GM12873 (cell line): Measurements from ENCODE around the gene PPP2R3B.

Experiments used
- TF ChIP-seq, protein P1 (sequence below): IDR thresholded peaks from 2 replicates; pipeline ENCODE4 v1.5.1; 2012; ENCODE audit warnings: low read depth, mild to moderate bottlenecking, moderate library complexity, low read length, control low read depth; ENCODE audit not compliant: insufficient read depth; ENCODE audit errors: missing control alignments

Gene PPP2R3B

DNA sequence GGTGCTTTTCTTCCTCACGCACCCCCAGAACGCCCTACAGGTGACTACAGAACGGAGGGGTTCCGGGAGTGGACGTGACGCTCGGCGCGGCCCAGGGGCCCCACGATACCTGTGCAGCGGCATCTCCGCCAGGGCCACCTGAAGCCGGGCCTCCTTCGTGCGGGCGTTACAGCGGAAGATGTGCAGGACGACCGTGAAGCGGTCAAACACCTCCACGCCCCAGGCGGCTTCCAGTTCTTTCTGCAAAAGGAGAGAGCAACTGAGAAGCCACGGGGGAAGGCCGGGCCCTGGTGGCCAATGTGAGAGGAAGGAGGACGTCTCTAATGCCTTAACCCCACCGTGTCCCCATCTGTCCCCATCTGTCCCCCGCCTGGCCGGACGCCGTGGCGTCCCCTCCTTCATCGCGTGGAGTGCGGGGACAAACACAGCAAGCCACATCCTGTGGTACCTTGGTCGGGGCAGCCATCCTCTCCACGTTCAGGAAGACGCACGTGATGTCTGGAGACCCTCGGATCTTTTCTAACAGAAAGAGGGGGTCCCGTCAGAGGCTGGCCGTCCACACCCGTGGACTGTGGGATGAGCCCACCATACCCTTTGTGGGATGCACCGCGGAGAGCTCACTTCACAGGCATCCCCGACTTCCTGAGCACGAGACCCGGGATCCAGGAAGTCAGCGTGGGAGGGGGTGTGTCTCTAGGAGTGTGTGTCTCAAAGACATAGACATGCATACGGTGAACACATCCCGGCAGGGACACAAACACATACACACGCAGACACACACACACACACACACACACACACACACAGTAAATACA lies 71.7 kb downstream of the PPP2R3B start:
- TF ChIP-seq, protein P1, sequence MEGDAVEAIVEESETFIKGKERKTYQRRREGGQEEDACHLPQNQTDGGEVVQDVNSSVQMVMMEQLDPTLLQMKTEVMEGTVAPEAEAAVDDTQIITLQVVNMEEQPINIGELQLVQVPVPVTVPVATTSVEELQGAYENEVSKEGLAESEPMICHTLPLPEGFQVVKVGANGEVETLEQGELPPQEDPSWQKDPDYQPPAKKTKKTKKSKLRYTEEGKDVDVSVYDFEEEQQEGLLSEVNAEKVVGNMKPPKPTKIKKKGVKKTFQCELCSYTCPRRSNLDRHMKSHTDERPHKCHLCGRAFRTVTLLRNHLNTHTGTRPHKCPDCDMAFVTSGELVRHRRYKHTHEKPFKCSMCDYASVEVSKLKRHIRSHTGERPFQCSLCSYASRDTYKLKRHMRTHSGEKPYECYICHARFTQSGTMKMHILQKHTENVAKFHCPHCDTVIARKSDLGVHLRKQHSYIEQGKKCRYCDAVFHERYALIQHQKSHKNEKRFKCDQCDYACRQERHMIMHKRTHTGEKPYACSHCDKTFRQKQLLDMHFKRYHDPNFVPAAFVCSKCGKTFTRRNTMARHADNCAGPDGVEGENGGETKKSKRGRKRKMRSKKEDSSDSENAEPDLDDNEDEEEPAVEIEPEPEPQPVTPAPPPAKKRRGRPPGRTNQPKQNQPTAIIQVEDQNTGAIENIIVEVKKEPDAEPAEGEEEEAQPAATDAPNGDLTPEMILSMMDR = no peak

DNA sequence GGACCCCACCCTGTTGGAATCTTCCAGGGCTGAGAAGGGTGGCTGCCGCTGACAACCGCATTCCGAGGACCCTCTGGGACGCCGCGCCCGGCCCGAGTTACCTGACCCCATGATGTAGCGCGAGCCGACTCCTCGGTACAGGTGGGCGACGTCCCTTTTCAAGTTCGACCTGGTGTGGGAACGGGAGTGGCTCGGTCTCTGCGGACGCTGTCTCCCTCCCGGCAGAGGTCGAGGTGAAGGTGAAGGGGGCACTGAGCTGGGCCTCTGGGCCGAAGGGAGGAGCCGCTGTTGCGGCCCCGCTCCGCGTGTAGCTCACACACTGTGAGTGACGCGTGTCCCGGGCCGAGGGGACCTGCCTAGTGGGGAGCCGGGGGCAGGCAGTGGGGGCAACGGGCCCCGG lies 72.7 kb downstream of the PPP2R3B start:
- TF ChIP-seq, protein P1 = no peak

DNA sequence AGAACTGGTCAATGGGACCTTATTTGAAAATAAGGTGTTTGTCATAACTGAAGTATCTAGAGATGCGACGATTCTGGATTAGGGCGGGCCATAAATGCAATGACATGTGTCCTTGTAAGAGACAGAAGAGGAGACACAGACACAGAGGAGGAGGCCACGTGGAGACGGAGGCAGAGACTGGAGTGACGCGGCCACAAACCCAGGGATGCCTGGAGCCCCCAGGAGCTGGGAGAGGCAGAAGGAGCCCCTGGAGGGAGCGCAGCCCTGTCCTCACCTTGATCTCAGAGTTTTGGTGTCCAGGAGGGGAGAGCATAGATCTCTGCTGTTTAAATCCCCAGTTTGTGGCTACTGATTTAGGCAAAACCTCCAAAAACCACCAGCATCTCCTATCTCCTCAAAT lies 73.2 kb downstream of the PPP2R3B start:
- TF ChIP-seq, protein P1 = no peak

DNA sequence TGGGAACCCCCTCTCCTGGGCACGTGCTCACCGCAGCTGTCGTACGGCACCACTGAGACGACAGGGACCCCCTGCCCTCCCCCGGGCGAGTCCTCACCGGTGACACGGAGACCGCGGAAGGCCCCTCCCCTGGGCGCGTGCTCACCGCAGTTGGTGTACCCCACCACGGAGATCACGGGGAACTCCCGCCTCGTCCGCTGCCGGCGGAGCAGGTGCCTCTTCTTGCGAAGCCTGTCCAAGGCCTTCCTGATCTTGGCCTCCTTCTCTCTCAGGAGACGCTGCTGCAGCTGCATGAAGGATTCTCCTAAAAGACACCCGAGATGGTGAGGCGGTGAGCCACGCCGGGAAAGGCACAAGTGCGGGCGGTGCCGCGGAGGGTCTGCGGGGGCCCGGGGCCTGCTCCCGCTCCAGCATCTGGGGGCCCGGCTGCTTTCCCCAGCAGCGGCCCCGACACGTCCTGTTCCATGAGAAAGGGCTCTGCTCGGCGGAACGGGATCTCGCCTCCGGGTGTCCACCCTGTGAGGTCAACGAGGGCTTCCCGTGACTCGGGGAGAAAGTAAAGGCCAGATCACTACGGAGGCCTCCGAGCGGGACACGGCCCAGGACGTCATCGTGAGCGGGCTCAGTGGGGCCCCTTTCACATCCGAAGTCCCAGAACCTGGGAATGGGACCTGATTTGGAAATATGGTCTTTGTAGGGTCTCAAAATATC lies 73.9 kb downstream of the PPP2R3B start:
- TF ChIP-seq, protein P1 = no peak

DNA sequence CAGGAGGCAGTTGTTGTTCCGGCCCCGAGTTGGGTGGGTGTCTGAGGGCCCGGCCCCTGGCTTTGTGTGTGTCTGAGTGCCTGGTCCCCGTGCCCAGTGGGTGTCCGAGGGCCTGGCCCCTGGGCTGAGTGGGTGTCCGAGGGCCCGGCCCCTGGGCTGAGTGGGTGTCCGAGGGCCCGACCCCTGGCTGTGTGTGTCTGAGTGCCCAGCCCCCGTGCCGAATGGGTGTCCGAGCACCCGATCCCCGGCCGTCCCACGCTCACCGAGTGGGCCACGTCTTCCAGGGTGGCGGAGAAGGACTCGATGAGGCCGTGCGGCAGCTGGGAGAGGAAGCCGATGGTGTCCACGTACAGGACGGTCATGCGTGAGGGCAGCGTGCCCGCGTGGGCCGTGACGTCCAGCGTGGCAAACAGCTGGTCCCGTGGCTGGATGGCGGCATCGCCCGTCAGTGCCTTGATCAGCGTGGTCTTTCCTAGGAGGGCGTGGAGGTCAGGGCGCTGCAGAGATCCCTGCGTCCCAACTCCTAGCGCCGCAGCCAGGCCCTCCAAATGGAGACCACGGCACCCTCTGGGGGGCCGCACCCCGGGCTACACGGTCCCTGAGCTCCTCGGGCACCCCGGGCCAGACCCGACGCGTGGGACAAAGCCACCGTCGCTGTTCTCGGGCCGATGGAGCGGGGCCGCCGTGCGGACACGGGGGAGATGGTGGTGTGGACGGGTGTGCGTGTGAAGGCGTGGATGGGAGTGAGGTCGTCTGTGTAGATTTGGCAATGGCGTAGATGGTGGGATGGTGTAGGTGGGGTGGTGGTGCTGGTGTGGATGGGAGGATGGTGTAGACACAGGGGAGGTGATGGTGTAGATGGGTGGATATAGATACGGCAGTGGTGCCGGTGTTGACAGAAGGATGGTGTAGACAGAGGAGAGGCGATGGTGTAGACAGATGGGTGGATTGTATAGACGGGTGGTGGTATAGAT lies 75.3 kb downstream of the PPP2R3B start:
- TF ChIP-seq, protein P1 = no peak

DNA sequence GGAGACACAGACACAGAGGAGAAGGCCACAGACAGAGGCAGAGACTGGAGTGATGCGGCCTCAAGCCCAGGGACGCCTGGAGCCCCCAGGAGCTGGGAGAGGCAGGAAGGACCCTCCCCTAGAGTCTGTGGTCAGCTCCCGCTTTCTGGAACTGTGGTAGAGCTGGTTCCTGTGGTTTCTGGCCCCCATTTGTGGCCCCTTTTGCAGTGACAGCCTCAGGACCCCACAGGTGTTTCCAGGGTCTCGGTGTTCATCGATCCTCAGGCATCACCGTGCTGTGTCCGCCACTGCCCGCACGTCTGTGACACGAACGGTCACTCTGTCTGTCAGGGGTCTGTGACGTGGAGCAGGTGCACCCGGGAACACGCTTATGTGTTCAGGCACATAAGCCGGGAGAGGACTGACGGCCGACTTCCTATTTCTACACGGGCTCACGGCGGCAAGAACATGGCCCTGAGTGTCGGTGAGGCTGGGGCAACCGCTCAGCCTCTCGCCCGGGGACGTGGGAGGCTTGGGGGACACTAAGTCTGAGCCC lies 76.0 kb downstream of the PPP2R3B start:
- TF ChIP-seq, protein P1 = no peak
